ENCODE results near the gene SMG6.

SMG6 gene

GRCh38 chr17:2040942-2041560 is 262.5 kb downstream of the SMG6 start:
- no peak for DNase-seq

- DNase-seq = no peak
These were observed 263.3 kb downstream of the SMG6 start for GRCh38 chr17:2040219-2040827.

- no peak for DNase-seq
These were observed 266.4 kb downstream of the SMG6 start for GRCh38 chr17:2037155-2037554.

- DNase-seq = no peak
These were observed 267.8 kb downstream of the SMG6 start for GRCh38 chr17:2035541-2036488.

DNA sequence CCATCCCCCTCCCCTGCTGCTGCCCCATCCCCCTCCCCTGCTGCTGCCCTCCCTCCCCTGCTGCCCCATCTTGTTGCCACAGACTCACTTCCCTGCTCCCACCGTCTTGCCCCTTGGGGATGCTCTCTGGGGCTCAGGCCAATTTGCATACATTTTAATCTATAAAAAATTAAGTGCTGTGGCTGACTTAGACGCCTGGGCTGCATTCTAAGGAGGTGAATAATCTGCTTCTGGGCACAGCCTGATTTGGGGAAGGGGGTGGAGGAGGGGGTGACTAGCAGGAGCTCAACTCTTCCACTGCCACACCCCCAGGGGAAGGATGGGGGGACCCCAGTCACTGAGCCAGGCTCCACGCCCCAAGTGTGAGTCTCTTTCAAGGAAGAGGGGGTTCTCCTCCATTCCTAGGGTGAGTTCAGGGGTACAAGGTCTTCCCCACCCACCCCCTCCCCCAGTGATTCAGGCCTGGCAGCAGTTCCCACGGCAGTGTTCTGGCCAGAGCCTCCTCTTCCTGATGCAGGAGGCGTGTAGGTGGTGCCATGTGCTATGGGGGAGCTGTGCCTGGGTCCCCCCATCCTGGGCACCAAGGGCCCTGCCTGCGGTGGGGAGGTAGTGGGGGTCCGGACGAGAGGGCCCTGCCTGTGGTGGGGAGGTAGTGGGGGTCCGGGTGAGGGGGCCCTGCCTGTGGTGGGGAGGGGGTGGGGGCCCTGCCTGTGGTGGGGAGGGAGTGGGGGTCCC is 268.6 kb downstream of the SMG6 start:
- no peak for DNase-seq

DNA sequence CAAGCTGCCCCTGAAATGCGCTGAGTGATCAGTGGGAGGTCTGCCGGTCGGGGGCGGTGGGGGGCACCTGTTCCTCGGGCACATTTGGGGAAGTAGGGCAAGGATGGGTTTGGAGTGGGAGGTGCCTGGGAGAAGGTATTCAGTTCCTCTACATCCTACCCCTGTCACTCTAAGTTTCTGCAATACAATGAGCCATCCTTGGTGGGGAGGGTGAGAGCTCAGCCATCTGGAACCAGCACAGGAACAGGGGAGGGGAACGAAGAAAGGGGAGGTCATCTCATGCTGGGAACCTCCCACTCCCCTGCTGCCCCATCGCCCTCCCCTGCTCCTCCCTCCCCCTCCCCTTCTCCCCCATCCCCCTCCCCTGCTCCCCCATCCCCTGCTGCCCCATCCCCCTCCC is 269.4 kb downstream of the SMG6 start:
- no peak for DNase-seq

- no peak for DNase-seq
These were observed 270.4 kb downstream of the SMG6 start for GRCh38 chr17:2033153-2033552.

DNA sequence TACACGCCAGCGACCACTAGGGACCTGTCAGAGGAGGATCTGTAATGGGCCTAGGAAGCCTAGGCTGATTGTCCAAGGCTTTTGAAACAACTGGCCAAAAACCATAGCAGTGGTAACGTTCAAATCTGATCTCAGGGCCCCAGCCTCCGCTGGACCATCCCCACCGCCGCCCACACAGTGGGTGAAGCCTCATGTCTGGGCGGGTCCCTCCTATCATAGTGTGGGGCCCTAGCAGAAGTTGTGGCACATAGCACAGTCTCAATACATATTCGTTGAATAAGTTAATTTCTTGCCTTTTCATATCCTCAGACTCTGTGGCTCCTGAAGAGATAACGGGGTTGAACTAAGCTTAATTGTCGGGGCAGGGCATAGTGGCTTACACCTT is 272.8 kb downstream of the SMG6 start:
- DNase-seq = no peak

DNA sequence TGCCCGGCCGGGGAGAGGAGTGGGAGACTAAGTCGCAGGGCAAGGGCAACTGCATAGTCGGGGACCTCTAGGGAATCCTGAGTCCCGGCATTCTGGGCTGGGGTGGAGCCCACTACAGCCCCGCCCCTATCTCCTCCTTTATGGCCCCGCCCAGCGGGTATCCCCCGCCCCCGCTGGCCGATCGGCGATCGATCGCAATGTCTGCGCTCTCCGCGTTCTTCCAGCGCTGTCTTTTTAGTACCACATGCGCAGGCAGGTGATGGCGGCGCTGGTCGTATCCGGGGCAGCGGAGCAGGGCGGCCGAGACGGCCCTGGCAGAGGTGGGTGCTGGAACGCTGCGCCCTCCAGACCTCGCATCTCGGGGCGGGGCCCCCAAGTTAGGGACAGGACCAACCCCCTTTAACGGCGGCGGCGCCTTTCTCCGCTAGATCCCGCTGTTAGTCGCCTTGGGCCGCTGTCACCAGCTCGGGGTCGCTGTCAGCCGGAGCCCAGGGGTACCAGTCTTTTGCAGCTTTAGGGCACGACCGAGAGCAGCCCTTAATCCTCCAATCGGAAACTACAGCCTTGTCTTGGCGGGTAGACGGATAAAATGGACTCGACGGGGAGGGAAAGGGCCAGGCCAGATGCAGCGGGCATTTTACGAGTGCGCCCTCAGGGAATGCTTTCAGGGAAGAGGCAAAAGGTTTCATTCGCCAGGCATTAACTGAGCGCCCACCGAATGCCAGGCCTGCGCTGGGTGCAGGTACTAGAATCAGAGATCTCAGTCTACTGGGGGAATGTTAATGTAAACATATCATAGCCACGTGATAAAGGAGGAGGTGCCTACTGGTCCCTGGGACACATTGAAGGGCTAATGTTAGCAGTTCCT is 273.4 kb downstream of the SMG6 start, which contains the start of gene DPH1:
DPH1 (plus strand) TSS at position 243 of the 868 bp plus-strand sequence; CDS start at position 260, 17 bp downstream.
- DNase-seq = peak; percentile 75 to 88

- no peak for DNase-seq
These were observed 274.8 kb downstream of the SMG6 start for GRCh38 chr17:2028737-2029136.

- DNase-seq = no peak
These were observed 275.4 kb downstream of the SMG6 start for GRCh38 chr17:2028234-2028614.

DNA sequence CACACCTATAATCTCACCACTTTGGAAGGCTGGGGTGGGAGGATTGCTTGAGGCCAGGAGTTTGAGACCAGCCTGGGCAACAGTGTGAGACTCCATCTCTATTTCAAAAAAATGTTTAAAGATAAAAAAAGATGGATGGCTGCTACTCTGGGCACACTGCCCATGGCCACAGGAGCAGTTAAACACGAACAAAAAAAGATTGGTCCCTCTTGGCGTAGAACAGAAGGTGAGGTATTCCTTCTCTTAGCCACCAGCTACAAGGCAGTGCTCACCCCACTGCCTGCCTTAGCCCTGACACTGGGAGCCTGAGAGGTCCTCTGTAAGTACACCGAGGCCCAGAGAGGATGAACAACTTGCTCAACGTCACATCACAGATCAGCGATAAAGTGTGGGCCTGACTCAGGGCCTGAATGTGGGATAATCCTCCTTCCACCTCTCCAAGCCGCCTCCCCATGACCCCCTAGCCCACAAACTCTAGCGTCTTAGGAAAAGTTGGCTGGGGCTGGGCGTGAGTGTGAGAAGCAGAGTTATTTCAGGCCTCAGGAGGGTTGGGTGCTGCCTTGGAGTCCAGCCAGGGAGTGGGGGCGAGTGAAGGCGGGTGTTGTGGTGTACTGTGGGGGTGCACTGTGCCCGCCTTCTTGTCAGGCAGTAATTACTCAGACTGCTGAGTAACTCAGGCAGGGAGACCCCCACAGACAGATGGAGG is 275.9 kb downstream of the SMG6 start:
- DNase-seq = no peak

DNA sequence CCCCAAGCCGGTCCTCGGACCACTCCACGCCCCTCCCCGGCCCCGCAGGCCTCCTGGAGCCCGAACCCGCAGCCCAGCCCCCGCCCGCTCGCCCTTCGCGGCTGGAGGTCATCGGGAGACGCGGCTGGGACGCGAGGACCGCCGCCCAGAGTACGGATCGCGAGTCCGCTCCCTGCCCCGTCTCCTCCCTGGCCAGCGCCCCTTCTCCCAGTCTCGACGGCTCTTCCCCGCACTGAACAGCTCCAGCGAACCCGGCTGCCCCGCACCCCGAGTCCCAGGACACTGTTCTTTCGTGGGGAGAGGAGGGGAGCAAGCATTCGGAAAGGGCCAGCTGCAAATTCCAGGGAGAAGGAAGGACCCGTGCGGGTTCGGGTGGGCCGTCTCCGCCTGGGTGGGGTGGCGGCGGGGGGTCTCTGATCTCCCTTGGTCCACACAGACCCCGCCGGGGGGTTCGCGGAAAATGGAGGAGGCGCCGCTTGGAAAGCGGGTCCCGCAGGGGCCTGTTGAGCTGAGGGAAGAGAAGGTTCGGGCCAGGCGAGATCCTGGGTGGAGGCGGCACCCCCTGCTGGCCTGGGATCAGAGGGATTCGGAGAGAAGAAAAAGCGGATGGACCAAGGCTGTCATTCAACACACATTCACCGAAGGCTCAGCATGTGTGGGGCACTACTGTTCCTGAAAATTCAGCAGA is 277.8 kb downstream of the SMG6 start:
- peak in 1 of 2 experiments; percentile 60 for DNase-seq

DNA sequence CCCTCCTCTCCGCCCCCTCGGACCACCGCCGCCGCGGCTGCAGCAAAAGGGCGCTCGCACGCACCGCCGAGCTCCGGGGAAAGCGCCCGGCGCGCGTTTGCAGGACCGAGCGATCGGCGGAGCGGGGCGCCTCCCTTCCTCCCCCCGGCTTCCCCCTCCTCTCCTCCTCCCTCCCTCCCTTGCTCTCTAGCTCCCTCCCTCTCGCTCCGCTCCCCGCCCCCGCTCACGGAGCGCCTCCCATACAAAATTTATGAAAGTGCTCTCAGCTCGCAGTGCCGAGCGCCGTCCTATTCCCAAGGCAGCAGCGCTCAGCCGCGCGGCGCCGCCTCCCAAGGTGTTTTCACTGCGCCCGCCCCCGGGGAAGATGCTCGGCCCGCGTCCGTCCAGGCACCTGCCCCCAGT is 278.4 kb downstream of the SMG6 start, which contains the start of gene RTN4RL1:
RTN4RL1 (minus strand) TSS at position 115 of the 402 bp plus-strand sequence. CDS start 469 bp downstream, outside the sequence.
- peak in 1 of 2 experiments; percentile 41 for DNase-seq

DNA sequence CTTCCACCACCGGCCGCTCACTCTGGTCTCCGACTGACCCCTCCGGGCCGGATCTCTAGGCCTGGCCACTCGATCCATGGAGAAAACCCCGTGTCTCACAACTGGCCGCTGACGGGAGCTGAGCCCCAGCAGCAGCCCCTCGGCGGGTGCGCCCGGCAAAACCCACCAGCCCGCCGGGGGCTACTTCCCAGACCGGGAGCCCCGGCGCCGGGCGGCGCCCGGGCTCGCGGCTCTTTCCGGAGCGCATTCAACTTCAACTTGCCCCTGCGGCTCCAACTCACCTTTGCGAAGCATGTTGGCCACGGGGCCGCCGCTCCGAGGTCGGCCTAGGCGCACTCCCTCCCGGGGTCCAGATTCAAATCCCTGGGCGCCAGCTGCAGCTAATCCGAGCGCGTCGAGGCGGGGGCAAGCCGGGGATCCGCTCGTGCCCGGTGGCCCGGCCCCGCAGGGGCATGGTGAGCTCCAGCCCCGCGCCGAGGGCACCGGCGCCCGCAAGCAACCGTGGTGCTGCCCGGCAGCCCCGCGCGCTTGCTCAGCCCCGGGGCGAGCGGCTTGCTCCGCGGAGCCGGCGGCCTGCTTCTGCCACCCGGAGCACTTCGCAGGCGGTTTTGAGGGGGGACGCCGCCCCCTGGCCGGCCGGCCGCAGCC is 278.9 kb downstream of the SMG6 start:
- DNase-seq = no peak

DNA sequence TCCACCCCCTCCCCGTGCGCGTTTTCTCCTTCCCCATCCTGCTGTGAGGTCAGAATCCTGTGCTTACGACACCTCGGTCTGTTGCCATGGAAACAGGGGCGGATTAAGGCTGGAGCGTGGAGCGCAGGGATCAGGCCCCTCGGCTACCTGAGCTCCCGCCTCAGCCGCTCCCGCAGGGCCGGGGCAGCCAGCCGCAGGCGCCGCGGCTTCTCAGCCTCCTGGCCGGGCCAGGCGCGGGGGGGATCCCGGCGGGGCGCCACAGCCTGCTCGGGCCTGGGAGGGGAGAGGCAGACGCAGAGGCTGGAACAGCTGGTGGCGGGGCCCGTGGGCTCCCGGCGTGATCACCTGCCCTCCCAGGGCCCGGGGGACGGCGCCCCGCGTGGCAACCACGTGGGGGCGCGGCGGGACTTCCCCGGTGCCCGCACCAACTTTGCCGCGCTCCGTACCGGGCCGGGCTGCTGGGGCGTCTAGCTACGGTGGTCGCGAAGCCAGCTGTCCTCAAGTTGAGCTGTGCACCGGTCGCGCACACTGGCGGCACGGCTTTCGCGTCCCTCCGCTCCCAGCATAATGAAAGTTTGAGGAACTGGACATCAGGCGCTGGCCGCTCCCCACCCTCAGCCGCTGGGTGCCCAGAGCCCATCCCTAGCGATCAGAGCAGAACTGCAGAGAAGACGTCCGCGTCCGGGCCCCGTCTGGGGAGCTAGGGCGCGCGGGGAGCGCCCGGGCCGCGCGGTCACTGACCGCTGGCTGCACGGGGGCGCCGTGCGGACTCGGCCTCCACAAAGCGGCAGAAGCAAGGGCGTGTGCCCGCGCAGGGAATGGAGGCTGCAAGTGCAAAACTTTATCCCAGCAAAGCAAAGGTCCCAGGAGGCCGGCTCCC is 279.7 kb downstream of the SMG6 start:
- DNase-seq = no peak

DNA sequence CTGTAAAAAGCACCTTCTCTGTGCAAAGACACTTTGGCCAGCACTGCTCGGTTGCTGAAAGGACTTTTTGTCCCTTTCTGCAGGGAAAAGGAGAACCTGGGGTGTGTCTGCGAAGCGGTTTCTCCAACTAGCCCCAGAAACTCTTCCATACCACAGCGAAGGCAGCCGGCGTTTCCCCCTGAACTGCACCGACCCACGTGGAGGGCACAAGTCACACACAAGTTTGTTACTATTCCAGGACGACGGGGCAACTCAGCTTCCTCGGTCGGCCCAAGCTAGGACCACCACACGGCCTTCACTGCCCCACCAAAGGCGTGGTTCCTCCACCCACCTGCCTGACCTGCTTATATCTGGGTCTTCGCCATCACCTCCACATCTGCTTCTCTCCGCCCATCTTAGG is 280.3 kb downstream of the SMG6 start:
- no peak for DNase-seq

GRCh38 chr17:2022647-2023240 is 280.8 kb downstream of the SMG6 start:
- DNase-seq = no peak

DNA sequence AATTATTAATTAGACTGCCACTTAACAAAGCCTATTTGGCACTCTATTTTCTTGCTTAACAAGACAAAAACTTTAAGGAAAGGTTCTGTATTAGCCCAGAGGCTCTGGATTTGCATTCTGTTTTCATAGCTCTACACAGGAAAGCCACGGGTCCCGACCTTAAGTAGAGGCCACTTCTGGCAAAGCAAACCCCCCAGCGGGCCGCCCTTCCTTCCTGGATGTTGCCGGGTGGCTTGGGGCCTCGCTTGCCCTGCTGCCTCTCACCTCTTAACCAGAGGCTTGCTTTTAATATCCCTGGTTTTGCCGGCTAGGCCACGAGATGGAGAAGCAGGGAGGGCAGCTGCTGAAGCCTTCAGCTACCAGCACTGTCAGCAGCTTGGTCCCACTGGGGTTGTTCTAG is 282.9 kb downstream of the SMG6 start:
- no peak for DNase-seq
